Activated T-cell treated with anti-CD3 and anti-CD28 coated beads, Interleukin-2, amount 50 U/mL, for 72 hours (primary cell): ENCODE results near the gene SSTR4. TPM values are rescaled to one million over a fixed set of nuclear protein-coding genes. Genes with fewer than 3 reads are reported as not detected.
A peak's percentile ranks its signal among the peaks of the same experiment; 100 is the strongest.

ENCODE experiments used
- ATAC-seq, 2 donors: fragments of 150-1000 bp; cut with Tn5 transposase; replicated peaks in 1 of 2; 2 replicates each; pipeline ENCODE4 v1.10.0; 2021; ENCODE audit warnings: moderate library complexity in 2 of 2, mild to moderate bottlenecking in 1 of 2
- DNase-seq, 2 donors: peaks; one replicate each; pipeline ENCODE4 v3.0.0; 2021 to 2022; ENCODE audit warnings: mixed read lengths in 1 of 2
- H3K27ac Mint-ChIP-seq: one replicate; pipeline ENCODE4 v1.8.0; 2022; ENCODE audit warnings: mild to moderate bottlenecking, moderate library complexity, mixed read lengths
- H3K27me3 Mint-ChIP-seq: one replicate; pipeline ENCODE4 v1.8.0; 2022; ENCODE audit warnings: low read depth, mixed read lengths
- H3K36me3 Mint-ChIP-seq, 2 donors: one replicate each; pipeline ENCODE4 v1.8.0; 2022; ENCODE audit warnings: mixed read lengths in 2 of 2, mild to moderate bottlenecking in 1 of 2; ENCODE audit not compliant: insufficient read depth in 2 of 2
- H3K4me1 Mint-ChIP-seq: one replicate; pipeline ENCODE4 v1.8.0; 2022; ENCODE audit warnings: low read depth, mixed read lengths
- H3K4me3 Mint-ChIP-seq, 2 donors: one replicate each; pipeline ENCODE4 v1.8.0; 2022; ENCODE audit warnings: mild to moderate bottlenecking in 2 of 2, mixed read lengths in 2 of 2, moderate library complexity in 2 of 2
- H3K9me3 Mint-ChIP-seq, 2 donors: one replicate each; pipeline ENCODE4 v1.8.0; 2022; ENCODE audit warnings: mixed read lengths in 2 of 2
- total RNA-seq, 2 donors: library from RNA; stranded (reverse); gene quantifications; one replicate each; pipeline ENCODE4 v1.2.3, GENCODE V29; 2022

SSTR4 gene
- total RNA-seq, 2 donors from 2014 or later = not detected

GRCh38 chr20:23039136-23039875 is 4.2 kb downstream of the SSTR4 start:
- Mint-ChIP-seq H3K36me3 (no peaks in the 10 kb centered on the region), H3K4me3 (no peak overlapping the region), H3K27ac (no peak overlapping the region), H3K4me1 (no peaks in the 10 kb centered on the region), H3K27me3 (peaks cover 31% of the 10 kb centered on the region), H3K9me3 (no peaks in the 10 kb centered on the region)
- DNase-seq = no peak
- ATAC-seq = no peak

- Mint-ChIP-seq H3K4me3 (no peak overlapping the region), H3K4me1 (no peaks in the 10 kb centered on the region), H3K27me3 (peaks cover 38% of the 10 kb centered on the region), H3K27ac (no peak overlapping the region), H3K9me3 (no peaks in the 10 kb centered on the region), H3K36me3 (no peaks in the 10 kb centered on the region)
- DNase-seq (no peak), ATAC-seq (no peak)
Observed at GRCh38 chr20:23039885-23040508, 4.9 kb downstream of the SSTR4 start.

GRCh38 chr20:23042270-23042669 is 7.2 kb downstream of the SSTR4 start:
- DNase-seq (no peak), ATAC-seq (no peak)
- Mint-ChIP-seq H3K4me3 (no peak overlapping the region), H3K27ac (no peak overlapping the region), H3K9me3 (no peaks in the 10 kb centered on the region), H3K4me1 (no peaks in the 10 kb centered on the region), H3K27me3 (peaks cover 43% of the 10 kb centered on the region), H3K36me3 (peaks cover 0 to 2% of the 10 kb centered on the region in 2 donors)

GRCh38 chr20:23043376-23043775 is 8.3 kb downstream of the SSTR4 start:
- no peak overlapping the region for H3K4me3 Mint-ChIP-seq
- no peaks in the 10 kb centered on the region for H3K9me3 Mint-ChIP-seq
- DNase-seq = no peak
- H3K4me1 Mint-ChIP-seq = no peaks in the 10 kb centered on the region
- peaks cover 0 to 2% of the 10 kb centered on the region in 2 donors for H3K36me3 Mint-ChIP-seq
- no peak for ATAC-seq
- H3K27ac Mint-ChIP-seq = no peak overlapping the region
- H3K27me3 Mint-ChIP-seq = peaks cover 48% of the 10 kb centered on the region

- H3K27me3 Mint-ChIP-seq = peaks cover 42% of the 10 kb centered on the region
- no peak overlapping the region for H3K27ac Mint-ChIP-seq
- peaks cover 2% of the 10 kb centered on the region in 2 donors for H3K36me3 Mint-ChIP-seq
- no peak overlapping the region for H3K4me3 Mint-ChIP-seq
- peaks cover 7% of the 10 kb centered on the region for H3K4me1 Mint-ChIP-seq
- no peak for ATAC-seq
- DNase-seq = no peak
- H3K9me3 Mint-ChIP-seq = no peaks in the 10 kb centered on the region
Observed at GRCh38 chr20:23046431-23046830, 11.3 kb downstream of the SSTR4 start.

GRCh38 chr20:23047001-23047737 is 12.1 kb downstream of the SSTR4 start:
- ATAC-seq (no peak), DNase-seq (no peak)
- H3K4me3 Mint-ChIP-seq = peak overlapping the region; percentile 9 to 11
- peaks cover 47% of the 10 kb centered on the region for H3K27me3 Mint-ChIP-seq
- H3K9me3 Mint-ChIP-seq = no peaks in the 10 kb centered on the region
- no peak overlapping the region for H3K27ac Mint-ChIP-seq
- H3K4me1 Mint-ChIP-seq = peaks cover 7% of the 10 kb centered on the region
- H3K36me3 Mint-ChIP-seq = peaks cover 2% of the 10 kb centered on the region in 2 donors

- Mint-ChIP-seq H3K36me3 (peaks cover 2% of the 10 kb centered on the region in 2 donors), H3K9me3 (no peaks in the 10 kb centered on the region), H3K4me1 (peaks cover 7% of the 10 kb centered on the region), H3K4me3 (peak overlapping the region in 1 of 2 donors; percentile 20), H3K27ac (no peak overlapping the region), H3K27me3 (peaks cover 53% of the 10 kb centered on the region)
- peak; percentile 12 to 13 for DNase-seq
- no peak for ATAC-seq
Observed at GRCh38 chr20:23047738-23048214, 12.7 kb downstream of the SSTR4 start.

- Mint-ChIP-seq H3K4me3 (peak overlapping the region; percentile 52 to 63), H3K27me3 (peaks cover 61% of the 10 kb centered on the region), H3K4me1 (peaks cover 7% of the 10 kb centered on the region), H3K9me3 (no peaks in the 10 kb centered on the region), H3K36me3 (peaks cover 2% of the 10 kb centered on the region in 2 donors), H3K27ac (no peak overlapping the region)
- DNase-seq (peak; percentile 42 to 49), ATAC-seq (peak; percentile 71 to 72)
Observed at GRCh38 chr20:23048283-23049200, 13.4 kb downstream of the SSTR4 start.

GRCh38 chr20:23049201-23050075 is 14.3 kb downstream of the SSTR4 start, which contains the start of gene THBD:
THBD (minus strand) TSS chr20:23049672; CDS start chr20:23049504, 168 bp downstream.
- Mint-ChIP-seq H3K27ac (no peak within 1 kb of the TSS), H3K4me1 (peaks cover 7% of the 10 kb centered on the region), H3K36me3 (peaks cover 2% of the 10 kb centered on the region in 2 donors), H3K27me3 (peaks cover 56% of the 10 kb centered on the region), H3K4me3 (peak within 1 kb of the TSS; percentile 52 to 63), H3K9me3 (no peaks in the 10 kb centered on the region)
- DNase-seq = peak; percentile 12 to 26
- ATAC-seq = peak; percentile 57 to 58

- H3K27me3 Mint-ChIP-seq = peaks cover 49% of the 10 kb centered on the region
Observed at GRCh38 chr20:23050076-23050838, 15.1 kb downstream of the SSTR4 start.

More at GRCh38 chr20:23050076-23050838, 15.1 kb downstream of the SSTR4 start:
- H3K4me1 Mint-ChIP-seq = peaks cover 7% of the 10 kb centered on the region
- ATAC-seq = peak in 1 of 2 donors; percentile 10
- H3K36me3 Mint-ChIP-seq = peaks cover 2% of the 10 kb centered on the region in 2 donors
- H3K4me3 Mint-ChIP-seq = peak overlapping the region; percentile 44 to 63
- H3K9me3 Mint-ChIP-seq = no peaks in the 10 kb centered on the region
- DNase-seq = no peak
- H3K27ac Mint-ChIP-seq = no peak overlapping the region
